Measurements from ENCODE around the gene MCAM.

MCAM gene

DNA sequence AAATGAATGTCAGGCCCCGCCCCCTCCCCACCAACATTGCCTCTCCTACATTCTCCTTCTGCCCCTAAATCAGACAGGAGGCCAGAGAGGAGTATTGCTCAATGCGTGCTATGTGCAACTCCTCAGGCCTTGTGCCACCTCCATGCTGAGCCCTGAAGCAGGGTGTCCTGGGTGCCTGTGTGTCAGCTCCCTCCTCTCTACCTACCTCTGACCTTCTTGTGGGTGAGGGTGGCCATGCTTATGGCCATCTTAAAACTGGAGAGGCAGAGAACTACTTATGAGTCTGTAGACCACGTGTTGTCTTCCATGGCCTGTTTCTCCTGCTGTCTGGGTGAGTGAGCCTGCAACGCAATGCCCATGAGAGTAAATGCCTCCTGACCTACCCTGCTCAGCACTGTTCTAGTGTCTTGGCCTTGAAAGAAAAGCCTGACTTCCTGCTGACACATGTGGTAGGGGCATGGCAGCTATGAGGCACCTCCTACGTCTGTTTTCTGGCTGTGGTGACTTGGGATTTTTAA is 10.5 kb downstream of the MCAM start:
- DNase-seq (ENCODE audit: low read depth): peak; percentile 80

GRCh38 chr11:119305556-119306372 is 11.2 kb downstream of the MCAM start:
- DNase-seq (ENCODE audit: low read depth): no peak

DNA sequence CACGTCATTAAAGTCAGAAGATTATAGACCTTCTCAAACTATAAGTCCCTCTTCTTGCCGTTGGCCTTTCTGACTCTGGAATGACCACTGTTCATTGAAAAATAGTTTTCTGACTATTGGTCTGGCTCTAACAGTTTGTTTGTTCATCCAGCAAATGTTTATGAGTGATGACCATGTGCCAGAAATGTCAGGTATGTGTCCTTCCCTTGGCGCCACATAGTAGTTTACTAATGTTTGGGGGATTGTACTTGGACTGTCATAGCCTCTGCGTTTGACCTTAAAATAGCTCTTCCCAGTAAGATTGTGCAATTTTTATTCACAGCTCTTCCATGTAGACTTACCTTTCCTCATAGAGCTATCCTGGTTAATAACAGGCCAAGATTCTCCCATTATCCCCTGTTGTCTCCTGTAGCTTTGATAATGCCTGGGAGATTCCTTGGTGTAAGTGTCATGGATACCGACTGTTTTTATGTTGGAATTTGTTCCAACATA is 13.7 kb downstream of the MCAM start:
- no peak for DNase-seq (ENCODE audit: low read depth)

GRCh38 chr11:119300198-119300964 is 16.5 kb downstream of the MCAM start:
- no peak for DNase-seq (ENCODE audit: low read depth)

GRCh38 chr11:119299416-119299815 is 17.5 kb downstream of the MCAM start:
- no peak for DNase-seq (ENCODE audit: low read depth)

DNA sequence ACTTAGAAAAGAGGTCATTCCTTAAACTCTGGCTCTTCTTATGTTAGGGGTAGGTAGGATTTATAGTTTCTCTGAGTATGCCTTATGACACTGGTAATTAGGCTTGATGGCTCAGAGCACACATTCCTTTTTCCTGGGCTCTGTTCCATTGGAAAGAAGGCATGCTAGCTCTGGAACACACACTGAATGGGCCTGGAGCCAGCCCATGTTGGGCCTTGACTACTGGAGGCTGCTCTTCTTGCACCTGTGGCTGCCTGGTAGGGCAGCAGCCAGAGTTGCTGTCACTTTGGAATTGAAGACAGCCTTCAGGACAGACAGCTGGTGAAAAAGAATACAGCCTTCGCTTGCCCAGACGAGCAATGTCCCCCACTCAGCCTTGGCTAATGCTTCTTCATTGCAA is 18.2 kb downstream of the MCAM start:
- no peak for DNase-seq (ENCODE audit: low read depth)

DNA sequence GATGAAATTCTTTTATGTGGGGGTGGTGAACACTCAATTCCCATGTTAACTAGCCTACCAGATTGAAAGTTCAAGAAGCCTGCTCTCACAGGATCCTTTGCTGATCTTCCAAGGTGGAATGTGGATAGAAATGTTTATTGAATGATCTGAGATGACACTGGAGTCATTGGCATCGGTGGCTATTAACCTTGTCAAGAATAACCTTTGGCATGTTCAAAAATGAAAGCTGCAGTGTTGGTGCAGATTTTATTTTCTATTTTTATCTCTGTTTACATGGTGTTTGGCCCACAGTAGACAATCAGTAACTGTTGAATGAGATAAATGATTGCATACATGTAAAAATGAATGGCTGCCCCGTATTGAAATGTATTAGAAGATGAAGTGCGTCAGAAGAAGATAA is 19.0 kb downstream of the MCAM start:
- no peak for DNase-seq (ENCODE audit: low read depth)

GRCh38 chr11:119295178-119295577 is 21.8 kb downstream of the MCAM start:
- no peak for DNase-seq (ENCODE audit: low read depth)

- no peak for DNase-seq (ENCODE audit: low read depth)
Observed at GRCh38 chr11:119293461-119293860, 23.5 kb downstream of the MCAM start.

GRCh38 chr11:119290894-119291497 is 25.9 kb downstream of the MCAM start:
- DNase-seq (ENCODE audit: low read depth): no peak

DNA sequence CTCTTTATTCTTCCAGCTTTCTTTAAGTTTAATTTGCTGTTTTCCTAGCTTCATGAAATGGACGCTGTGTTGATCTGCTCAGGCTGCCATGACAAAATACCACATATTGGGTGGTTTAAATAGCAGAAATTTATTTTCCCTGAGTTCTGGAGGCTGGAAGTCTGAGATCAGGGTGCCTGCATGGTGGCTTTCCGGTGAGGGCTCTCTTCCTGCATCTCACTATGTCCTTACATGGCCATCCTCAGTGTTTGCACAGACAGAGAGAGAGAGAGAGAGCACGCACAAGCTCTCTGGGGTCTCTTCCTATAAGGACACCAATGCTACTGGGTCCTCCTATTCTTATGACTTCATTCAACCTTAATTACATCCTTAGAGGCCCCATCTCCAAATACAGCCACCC is 28.7 kb downstream of the MCAM start:
- no peak for DNase-seq (ENCODE audit: low read depth)

DNA sequence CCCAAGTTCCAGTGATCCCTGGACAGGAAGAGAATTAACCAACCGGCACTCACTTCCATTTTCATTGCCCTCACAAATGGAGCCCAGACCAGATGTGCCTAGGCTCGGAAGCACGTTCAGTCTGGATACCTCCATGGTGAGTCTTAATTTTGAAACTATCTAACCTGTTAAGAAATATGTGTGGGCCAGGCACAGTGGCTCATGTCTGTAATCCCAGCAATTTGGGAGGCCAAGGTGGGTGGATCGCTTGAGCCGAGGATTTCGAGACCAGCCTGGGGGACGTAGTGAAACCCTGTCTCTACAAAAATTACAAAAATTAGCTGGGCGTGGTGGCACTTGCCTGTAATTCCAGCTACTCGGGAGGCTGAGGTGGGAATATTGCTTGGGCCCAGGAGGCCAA is 31.5 kb downstream of the MCAM start:
- no peak for DNase-seq (ENCODE audit: low read depth)

GRCh38 chr11:119284344-119285157 is 32.4 kb downstream of the MCAM start:
- DNase-seq (ENCODE audit: low read depth): peak; percentile 37

GRCh38 chr11:119282495-119282894 is 34.4 kb downstream of the MCAM start:
- no peak for DNase-seq (ENCODE audit: low read depth)

DNA sequence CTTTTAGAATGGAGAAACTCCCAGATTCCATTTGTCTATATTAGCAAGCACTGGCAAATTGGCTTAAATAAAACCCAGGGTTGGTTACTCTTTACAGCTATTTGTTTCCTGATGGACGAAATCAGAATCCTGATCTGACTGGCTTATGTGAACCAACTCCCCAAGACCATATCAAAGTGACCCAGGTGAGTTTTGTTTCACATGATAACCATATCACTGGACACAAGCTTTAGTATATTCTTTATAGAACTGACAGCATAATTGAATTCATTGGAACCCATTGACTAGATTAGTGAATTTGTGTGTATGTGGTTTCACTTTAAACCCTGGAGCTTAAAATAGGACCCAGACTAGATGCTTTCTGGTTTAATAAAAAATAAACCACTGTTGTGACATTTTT is 39.3 kb downstream of the MCAM start:
- DNase-seq (ENCODE audit: low read depth): no peak

DNA sequence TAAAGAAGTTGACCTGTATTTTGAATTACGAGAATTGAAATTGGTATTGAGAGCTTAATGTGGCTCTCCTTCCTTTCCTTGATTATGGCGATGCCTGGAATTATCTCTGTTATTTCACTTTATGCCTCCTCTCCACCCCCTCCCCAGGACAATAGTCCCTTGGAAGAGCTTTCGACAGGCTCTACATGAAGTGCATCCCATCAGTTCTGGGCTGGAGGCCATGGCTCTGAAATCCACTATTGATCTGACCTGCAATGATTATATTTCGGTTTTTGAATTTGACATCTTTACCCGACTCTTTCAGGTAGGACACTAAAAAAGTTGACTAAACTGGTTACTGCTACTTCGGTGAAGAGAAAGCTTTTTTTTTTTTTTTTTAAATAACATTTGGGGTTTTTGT is 43.2 kb downstream of the MCAM start:
- no peak for DNase-seq (ENCODE audit: low read depth)

DNA sequence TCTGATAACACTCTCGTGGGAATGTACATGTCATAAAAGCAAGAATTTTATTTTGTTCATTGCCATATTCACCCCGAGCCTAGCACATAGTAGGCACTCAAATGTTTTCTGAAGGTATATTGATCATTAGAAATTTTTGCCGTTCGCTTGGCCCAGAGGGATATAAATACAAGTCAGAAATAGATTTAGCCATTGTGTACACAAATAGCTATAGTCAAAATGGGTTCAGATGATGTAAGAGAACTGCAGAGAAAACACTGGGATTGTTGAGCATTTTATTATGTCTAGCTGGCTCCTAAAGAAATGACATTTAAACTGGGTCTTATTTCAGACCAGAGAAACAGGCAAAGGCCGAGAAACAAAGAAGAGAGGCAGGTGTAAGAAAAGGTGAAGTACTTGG is 49.3 kb downstream of the MCAM start:
- DNase-seq (ENCODE audit: low read depth): no peak

DNA sequence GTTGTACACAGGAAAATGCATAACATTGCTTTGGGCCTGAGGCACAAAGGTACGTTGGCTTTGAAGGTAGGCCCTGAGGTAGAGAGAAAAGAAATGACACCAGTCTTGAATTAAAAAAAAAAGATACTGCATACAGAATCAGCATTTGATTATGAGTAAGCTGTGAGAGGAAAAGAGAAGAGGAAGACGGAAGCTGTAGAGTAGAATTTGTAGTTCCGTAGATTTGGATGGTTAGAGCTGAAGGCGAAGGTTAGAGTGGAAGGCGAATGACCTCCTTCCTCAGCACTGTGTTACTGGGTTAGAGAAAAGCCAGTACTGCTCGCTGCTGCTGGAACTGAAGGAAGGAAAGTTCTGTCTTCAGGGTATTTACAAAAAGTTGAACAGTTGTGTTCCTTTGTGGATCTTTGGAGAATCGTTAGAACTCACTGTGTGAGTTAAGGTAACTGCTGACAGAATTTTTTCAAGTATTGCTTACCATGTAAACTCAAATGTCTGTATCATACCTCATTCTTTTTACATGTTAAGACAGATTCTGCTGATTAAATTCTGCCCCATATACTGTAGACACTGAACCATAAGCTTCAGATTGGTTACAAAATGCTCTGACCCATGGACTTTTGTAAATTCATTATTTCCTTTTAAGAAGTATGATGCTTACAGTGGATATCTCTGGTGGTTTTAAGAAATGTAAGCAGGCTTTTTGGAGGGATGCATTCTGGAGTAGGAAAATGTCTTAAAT is 50.2 kb downstream of the MCAM start:
- DNase-seq (ENCODE audit: low read depth): no peak

DNA sequence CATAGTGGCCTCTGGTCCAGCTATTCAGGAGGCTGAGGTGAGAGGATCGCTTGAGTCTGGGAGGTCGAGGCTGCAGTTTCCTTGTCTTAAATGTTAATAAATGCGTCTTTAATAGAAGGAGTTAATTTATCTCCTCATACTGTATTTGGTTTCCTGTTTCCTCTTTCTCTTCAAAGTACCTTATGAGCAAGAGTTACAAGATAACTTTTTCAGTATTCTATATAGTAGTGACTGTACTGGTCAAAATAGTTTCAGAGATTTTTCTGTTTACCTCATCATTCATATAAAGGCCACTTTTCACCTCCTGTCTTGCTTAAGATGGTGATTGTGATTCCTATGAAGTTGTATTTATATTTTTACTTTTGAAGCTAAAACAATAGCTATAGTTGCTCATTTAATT is 50.9 kb downstream of the MCAM start:
- no peak for DNase-seq (ENCODE audit: low read depth)

DNA sequence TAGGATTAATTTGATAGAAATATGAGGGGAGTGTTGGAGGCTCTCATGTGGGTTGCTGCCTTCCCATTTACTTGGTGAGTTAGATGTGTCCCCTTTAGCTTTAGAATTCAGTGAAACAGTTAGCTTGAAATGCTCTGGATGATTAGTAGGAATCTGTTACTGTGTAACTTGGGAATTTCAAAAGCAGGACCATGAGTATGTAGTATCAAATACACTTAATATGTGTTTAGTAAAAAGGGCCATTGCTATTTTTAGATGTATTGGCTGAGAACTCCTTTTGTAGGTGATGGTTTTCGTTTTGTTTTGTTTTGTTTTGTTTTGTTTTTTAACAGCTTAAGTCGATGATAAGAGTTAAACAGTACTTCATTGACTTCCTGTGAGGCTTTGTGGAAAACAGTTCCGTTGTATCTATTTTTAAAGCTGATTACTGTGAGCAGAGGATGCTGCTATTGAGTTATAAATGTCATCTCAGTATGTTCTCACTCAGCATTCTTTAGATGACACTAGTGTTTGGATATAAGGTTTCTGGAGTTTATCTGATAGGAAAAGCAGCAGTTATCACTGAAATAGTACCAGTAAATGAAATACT is 53.5 kb downstream of the MCAM start:
- DNase-seq (ENCODE audit: low read depth): peak; percentile 26
